ENCODE measurements around the gene TBX2. TPM values are rescaled to one million over a fixed set of nuclear protein-coding genes. Genes with fewer than 3 reads are reported as not detected.

TBX2 gene
- total and polyA plus RNA-seq, 2 of the 13 experiments (the other 11 are each of a cell fraction or from before 2014, with no cell fraction given) = 2.8 to 15.3 TPM

GRCh38 chr17:61409301-61410112 is 9.9 kb downstream of the TBX2 start (continued):
- no peak for TF ChIP-seq IRF2 (CRISPR knock-in tag; IDR thresholded peaks at IDR 0.05)
- no peak for TF ChIP-seq ZNF3 (CRISPR knock-in tag; IDR thresholded peaks at IDR 0.05)
- TF ChIP-seq TRIM22 (IDR thresholded peaks at IDR 0.05) = no peak
- TF ChIP-seq KDM3A (CRISPR knock-in tag; IDR thresholded peaks at IDR 0.05; ENCODE audit: low read depth) = no peak
- no peak for TF ChIP-seq ZNF343 (CRISPR knock-in tag; IDR thresholded peaks at IDR 0.05)
- TF ChIP-seq ZSCAN9 (CRISPR knock-in tag; IDR thresholded peaks at IDR 0.05; ENCODE audit: borderline replicate concordance) = no peak
- TF ChIP-seq SKI (IDR thresholded peaks at IDR 0.05; ENCODE audit: partially characterized antibody) = peak; percentile 17
- no peak for TF ChIP-seq SMAD9 (CRISPR knock-in tag; IDR thresholded peaks at IDR 0.05)
- TF ChIP-seq ZNF235 (CRISPR knock-in tag; IDR thresholded peaks at IDR 0.05; ENCODE audit: borderline replicate concordance) = no peak
- no peak for TF ChIP-seq CENPX (CRISPR knock-in tag; IDR thresholded peaks at IDR 0.05)
- TF ChIP-seq HNRNPL (IDR thresholded peaks at IDR 0.05; ENCODE audit: low read depth, low read length) = no peak
- no peak for TF ChIP-seq PLSCR1 (CRISPR knock-in tag; IDR thresholded peaks at IDR 0.05; ENCODE audit: borderline replicate concordance)
- no peak for TF ChIP-seq ZSCAN29 (CRISPR knock-in tag; conservative IDR thresholded peaks at IDR 0.05)
- TF ChIP-seq MAFG (CRISPR knock-in tag; IDR thresholded peaks at IDR 0.05) = no peak
- TF ChIP-seq SKIL (CRISPR knock-in tag; IDR thresholded peaks at IDR 0.05; ENCODE audit: borderline replicate concordance) = no peak
- 0 out of 2 replicates have a peak, but pooled peaks have one; percentile 17 for TF ChIP-seq TFDP2 (CRISPR knock-in tag; IDR thresholded peaks at IDR 0.05)
- no peak for TF ChIP-seq ZFP36L2 (CRISPR knock-in tag; IDR thresholded peaks at IDR 0.05)
- TF ChIP-seq RELA (CRISPR knock-in tag; IDR thresholded peaks at IDR 0.05) = no peak
- TF ChIP-seq ZFP1 (CRISPR knock-in tag; IDR thresholded peaks at IDR 0.05) = no peak
- no peak for TF ChIP-seq FOXK1 (CRISPR knock-in tag; IDR thresholded peaks at IDR 0.05; ENCODE audit: borderline replicate concordance, low read depth)
- TF ChIP-seq ZNF337 (CRISPR knock-in tag; IDR thresholded peaks at IDR 0.05; ENCODE audit: borderline replicate concordance, low read depth) = no peak
